NCI-H146 treated with DMSO at 0.1 percent for 48 hours (cell line): ENCODE data around the gene OAS1.

Experiments
- DNase-seq: peaks from one replicate; lab custom pipeline; 2025; ENCODE audit not compliant: unreplicated experiment; lab: John Stamatoyannopoulos, UW

Gene OAS1

DNA sequence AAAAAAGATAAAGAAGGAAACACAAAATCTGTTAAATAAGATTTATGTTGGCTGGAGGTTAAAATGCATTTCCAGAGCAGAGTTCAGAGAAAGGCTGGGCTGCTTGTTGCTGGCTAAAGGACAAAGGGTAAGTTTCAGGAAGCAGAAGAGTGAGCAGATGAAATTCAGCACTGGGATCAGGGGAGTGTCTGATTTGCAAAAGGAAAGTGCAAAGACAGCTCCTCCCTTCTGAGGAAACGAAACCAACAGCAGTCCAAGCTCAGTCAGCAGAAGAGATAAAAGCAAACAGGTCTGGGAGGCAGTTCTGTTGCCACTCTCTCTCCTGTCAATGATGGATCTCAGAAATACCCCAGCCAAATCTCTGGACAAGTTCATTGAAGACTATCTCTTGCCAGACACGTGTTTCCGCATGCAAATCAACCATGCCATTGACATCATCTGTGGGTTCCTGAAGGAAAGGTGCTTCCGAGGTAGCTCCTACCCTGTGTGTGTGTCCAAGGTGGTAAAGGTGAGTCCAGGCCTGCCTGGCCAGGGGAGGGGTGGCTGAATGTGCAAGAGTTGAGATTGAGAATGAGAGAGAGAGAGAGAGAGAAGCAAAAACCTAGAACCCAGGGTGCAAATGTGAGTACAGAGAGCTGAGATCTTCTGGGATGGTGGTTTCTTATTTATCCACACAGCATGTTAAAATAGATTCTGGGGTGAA, at the start of gene OAS1:
Gene OAS1 (plus strand): TSS at position 251 of the 703 bp plus-strand sequence. CDS start 78 bp downstream, at position 329.
- DNase-seq, result peak; percentile 33

DNA sequence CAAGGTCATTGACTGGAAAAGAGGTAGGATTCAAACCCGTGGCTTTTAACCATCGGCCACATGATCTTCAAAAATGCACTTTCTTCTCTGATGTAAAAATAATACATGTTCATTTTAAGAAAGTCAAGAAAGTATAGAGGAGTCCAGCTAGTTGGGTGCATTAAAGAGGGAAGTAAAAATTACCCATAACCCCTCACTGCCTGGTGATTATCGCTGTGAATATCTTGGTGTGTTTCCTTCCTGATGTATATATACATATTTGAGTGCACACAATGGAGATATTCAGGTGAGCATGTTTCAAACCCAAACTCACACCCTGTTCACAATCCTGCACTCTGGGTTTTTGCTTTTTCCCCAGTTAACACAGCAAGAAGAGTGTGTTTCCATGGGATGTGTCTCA, 47.5 kb upstream of the OAS1 start:
- no peak for DNase-seq

DNA sequence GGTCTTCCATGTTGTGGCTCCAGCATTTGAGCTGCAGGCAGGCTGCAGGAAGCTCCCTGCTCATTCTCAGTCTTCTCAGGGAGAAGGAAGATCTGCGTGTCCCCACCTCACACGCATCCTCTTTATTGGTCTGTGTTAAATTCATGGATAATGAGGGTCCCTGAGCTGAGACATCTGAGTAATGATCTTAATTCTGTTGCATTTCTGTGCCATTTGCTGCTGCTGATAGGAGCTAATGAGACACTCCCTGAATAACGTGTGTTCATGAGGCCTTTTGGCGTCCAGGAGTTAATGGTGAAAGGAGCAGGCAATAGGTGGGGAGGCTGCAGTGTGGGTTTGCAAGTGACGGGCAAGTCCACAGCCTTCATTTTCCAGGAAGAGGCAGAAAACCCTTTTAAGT, 46.6 kb upstream of the OAS1 start:
- no peak for DNase-seq

DNA sequence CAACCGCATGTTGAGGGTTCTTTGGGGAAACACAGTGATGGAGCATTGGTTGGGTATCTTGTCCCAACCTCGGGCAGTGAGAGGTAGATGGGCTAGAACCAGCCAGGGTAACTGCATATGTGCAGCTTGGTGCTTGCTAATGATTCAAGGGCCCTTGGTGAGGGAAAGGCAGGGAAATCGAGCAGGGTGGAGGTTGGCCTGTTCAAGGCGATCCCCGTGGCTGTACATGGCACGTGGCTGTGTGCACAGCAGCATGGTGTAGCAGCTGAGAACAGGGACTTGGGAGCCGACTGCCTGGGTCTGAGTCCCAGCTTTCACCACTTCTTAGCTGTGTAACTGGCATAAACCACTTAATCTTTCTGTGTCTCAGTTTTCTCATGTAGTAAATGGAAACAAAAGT, 45.5 kb upstream of the OAS1 start:
- DNase-seq, result no peak

DNA sequence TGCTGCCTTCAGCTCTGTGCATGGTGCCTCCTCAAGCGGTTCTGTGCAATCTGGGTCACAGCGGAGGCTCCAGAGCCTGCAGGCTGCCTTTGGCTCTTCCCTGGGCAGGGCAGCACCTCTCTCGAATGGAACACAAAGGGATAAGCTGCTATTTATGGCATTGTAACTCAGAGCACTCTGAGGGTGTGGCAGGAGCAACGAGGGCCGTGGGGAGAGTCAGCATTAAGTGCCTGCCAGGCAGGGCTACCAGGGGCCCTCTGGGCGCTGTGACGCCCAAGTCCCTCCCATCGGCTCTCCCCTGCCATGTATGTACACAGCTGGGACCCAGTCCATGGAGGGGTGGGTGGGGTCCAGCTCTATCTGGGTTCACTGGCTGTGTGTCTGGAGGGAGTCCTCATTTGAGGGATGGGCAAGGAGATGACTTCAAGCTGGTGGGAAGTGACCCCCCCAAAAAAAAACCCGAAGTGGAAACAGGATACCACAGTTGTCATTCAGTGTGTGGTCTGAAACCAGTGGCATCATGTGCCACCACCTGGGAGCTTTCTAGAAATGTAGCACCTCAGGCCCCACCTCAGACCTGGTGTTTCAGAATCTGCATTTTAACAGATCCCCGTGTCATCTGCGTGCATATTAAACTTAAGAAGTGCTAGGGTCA, 44.0 kb upstream of the OAS1 start:
- no peak for DNase-seq

DNA sequence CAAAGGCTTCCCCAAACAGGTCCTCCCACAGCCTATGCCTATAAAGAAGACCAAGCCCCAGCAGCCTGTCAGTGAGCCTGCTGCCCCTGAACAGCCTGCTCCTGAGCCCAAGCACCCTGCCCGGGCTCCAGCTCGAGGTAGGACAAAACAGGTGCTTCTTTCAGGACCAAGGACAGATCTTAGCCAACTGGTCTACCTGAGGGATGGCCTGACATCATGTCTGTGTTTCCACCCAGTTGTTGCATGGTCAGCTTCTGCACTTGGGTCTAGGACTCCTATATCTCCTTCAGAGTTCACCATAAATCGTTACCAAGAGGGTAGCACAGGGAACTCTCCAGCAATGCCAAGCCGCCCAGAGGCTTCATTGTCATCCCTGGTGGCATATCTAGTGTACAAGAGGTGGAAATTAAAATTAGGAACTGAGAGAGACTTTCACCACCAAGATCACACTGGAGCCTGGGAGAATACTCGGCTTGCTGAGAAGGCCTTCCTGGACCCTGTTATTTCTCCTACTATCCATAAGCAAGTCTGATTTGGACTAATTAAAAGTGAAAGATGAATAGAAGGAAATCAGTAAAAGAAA, 38.2 kb upstream of the OAS1 start:
- DNase-seq, result no peak

DNA sequence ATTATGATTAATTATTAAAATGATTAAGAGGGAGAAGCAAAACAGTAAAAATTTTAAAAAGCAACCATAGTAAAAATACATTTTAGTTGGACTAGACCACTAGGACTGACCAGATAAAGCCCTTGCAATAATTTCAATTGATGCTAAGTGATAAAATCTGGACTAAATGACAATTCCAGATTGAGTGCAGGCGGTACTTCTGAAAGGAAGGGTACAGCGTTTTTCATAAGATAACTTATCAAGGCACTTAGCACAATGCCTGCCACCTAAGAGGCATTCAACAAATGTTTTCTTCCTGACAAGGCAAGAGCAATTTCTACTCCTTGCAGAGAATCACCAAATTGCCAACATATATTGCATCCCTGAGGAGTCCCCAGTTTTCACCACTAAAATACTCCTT, 37.7 kb upstream of the OAS1 start:
- no peak for DNase-seq

DNA sequence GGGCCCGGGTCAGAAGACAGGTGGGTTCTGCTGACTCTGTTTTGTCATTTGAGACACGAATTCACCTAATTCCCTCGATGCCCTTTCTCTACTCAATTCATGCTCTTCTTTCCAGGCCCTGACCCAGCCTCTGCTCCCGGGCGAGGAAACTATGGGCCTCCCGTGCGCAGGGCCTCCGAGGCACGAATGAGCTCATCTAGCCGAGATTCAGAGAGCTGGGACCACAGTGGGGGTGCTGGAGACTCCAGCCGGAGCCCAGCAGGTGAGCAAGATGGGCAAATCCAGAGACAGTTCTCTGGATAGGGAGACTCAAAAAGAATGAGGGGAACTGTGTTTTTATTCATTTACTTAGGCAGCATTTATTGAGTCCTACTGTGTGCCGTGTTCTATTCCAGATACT, 37.0 kb upstream of the OAS1 start:
- DNase-seq, result no peak

DNA sequence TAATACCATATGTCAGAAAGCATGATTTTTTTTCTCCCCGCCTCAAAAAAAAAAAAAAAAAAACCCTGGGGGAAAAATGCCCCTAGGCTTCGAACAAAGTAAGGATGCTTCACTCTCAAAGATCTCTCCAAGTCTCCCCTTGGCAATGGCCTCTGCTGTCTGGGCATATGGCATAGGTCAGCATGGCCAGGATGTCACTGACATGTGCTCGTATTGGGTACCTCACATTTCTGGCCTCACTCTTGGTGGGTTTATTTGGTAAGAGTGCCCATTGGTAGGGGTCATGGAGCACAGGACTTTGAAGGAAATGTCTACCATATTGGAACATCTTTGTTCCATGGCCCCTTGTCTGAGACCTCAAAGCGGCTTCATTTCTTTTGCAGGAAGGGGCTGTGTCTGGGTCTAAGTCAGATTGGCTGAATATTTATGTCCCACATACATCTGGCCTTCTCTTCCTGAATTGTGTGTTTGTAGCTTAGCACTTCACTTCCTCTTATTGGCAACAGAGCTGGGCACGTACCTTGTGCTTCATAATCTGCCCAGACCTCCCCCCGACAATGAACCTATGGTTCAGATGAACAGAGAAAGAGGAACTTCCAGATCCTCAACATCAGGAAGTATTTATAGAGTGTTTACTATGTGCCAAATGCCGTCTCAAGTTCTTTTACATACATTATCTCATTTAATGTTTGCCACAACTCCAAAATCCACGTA, 36.3 kb upstream of the OAS1 start:
- no peak for DNase-seq

DNA sequence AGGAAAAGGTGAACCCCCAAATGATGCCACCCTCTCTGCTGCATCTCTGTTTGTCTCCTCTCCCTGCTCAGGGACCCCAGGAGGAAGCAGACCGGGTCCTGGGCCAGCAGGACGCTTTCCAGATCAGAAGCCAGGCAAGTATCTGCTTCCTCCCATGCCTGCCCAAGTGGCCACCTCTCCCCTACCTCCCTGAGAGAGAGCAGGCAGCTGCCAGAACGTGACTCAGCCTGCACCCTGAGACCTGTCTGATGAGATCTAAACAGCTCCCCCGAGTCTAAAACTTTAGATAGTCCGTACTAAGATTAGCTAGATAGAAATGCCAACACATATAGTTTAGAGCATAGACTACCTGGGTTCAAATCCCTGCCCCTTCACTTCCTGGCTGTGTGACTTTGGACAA, 31.2 kb upstream of the OAS1 start:
- no peak for DNase-seq

DNA sequence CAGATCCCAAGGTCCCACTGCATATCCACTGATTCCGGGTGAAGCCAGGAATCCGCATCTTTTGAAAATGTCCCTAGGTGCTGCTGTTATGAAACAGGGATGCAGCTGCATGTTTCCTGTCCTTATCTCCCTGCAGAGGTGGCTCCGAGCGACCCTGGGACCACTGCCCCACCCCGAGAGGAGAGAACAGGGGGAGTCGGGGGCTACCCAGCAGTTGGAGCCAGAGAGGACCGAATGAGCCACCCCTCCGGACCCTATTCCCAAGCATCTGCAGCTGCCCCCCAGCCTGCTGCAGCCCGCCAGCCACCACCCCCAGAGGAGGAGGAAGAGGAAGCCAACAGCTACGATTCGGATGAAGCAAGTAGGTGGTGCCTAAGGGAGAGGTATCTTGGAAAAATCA, 30.3 kb upstream of the OAS1 start:
- DNase-seq, result no peak

DNA sequence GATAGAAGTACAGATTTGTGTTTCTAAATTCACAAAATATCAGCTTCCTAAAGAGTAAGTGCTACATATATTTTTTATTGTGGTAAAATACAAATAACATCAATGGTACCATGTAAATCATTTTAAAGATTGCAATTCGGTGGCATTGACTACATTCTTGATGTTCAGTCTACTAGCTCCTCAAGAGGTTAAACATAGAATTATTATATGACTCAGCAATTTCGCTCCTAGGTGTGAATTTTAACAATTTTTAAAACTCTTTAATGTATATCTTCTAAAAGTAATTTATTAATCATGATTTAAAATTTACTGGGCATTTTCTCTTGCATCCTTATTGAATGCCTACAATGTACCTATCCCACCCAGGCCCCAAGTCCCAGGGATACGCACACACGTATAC, 29.8 kb upstream of the OAS1 start:
- DNase-seq, result no peak

DNA sequence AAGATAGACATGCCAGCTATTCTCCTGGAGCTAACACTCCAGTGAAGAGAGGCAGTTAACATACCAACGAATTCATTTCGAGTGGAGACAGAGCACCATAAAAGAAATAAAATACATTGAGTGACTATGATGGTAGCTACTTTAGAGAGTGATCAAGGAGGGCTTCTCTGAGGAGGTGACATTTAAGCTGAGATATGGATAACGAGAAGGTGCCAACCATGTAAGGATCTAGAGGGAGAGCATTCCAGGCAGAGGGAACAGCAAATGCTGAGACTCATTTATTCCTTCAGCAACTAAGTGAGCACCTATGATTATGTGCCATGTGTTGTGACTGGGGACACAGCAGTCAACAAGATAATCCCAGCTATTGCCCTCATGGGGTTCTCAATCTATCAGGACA, 28.3 kb upstream of the OAS1 start:
- no peak for DNase-seq

DNA sequence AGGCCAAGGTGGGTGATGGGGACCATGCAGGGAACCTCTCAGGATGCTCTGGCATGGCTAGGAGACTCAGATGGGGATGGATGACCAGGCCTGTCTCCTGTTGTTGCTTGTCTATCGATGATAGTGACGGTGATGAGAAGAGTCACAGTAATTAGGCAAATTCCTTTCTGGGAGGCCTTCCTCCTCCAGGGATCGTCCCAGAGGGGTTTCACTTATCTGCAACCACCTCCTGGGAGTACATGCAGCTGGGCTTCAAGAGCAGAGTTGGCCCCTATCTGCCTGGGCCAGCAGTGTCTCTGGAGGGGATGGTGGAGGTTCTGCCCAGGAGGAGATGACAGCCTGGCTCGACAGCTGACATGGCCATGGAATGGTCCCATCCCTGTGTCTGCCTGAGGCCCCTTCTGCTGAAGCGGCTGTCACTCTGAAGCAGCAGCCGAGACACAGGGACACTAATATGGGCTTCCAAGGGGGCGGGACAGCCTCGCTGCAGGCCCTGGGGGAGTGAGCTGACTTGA, 27.5 kb upstream of the OAS1 start:
- no peak for DNase-seq

DNA sequence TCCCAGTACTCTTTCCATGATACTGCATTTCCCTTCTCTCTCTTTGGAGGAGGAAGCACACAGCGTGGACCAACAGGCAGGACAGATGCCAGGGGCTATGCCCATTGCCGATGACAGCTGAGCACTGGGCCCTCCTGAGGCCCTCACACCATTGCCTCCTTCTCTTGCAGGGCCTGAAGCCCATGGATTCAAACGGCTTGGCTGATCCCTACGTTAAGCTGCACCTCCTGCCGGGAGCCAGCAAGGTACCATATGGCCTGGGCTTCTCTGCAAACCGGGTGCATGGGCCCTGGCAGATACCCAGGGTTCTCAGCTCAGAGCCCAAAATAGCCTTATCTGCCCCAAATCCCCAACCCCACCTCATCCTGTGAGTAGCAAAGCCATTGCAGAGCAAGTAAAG, 25.2 kb upstream of the OAS1 start:
- no peak for DNase-seq

DNA sequence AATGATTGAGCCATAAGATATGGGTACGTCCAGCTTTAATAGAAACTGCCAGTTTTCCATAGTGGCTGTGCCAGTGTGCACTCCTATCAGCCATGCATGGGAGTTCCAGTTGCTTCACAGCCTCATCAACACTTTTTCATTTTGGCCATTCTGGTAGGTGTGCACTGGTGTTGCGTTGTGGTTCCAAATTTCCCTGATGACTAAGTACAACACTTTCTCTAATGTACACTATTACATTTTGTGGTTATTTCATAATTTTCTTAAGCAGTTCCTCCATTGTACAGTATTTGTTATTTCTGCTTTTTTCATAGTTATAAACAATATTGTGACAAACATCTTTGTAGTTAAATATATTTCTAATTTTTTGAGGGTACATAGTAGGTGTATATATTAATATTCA, 21.5 kb upstream of the OAS1 start:
- DNase-seq, result no peak

DNA sequence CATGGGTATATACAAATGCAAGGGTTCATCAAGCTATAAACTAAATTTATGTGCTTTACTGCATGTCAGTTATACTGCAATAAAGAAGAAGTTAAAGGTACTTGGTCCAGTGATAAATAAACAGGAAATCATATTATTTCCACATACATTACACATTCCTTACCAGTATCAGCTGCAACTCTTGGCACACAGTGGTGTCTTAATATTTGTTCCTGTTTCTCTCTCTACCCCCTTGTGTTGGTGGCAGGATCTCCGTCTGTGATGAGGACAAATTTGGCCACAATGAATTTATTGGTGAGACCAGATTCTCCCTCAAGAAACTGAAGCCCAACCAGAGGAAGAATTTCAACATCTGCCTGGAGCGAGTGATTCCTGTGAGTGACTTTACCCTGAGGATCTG, 19.2 kb upstream of the OAS1 start:
- DNase-seq, result no peak

DNA sequence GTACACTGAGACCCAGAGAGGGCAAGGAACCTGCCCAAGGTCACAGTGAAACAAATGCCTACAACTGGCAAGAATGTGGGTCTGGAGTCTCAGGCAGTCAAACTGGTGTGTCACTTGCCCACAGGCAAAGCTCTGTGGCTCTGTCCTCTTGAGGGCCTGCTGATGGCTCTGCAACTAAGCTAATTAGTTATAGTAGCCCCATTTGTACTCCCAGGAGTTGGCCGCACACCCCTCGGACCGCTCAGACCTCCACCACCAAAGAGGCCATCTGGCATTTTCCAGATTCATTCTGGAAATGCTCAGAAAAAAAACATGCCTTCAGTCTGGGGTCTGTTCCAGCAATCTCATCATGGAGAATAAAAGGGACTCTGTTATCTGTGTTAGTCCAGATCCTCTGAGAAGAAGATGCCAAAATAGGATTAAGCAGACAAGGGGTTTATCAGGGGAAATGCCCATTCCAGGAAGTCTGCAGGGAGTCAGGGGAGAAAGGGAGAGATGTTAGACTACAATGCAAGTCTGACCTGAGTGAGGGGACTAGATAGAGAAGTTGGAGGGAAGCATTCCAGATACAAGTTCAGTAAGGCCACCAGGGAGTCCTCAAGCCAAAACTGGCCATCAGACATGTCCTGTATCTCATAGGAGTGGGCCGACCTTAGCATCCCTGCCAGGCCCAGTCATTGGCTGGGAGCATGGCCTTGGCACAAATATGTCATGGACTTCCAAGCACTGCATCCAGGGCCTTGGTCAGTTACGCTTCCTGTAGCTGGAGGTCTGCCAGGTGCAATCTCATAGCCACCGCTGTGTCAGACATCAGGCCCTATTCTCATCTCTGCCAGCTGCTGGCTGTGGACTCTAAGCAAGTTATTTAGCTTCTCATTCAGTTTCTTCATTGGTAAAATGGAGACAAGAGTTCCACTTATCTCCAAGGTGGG, 15.4 kb upstream of the OAS1 start:
- DNase-seq, result peak; percentile 36

DNA sequence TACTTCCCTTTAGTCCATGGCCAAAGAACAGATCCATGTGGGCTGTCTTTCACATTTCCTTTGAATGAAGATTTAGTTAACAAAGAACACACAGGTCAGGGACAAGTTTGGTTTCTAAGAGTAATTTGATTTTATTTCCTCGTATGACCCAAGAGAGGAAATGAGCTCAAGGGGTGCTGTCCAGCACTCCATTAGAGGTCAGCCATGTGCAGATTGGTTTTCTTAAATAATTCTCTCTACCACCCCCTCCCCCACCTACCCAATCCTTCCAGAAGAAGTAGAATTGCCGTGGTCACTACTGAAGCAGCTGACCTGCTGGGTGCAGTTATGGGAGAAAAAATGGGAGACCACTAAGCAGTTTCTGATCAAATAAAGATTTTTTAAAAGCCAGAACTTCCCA, 13.9 kb upstream of the OAS1 start:
- no peak for DNase-seq

DNA sequence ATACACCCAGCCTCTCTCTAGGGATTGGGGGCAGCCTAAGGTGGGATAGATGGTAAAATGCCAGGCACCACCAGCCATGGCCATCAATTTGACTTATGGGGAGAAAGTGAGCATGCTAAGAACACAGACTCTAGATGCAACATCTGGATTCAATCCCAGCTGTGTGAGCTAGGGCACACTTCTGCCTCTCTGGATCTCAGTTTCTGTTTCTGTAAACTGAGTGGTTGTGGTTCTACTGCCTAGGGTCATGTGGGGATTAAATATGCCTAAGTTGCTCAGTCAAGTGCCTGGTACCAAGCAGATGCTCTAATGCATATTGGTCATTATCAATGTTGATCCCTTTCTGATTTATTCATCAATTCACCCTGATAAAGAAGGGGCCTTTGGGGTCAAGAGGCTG, 12.6 kb upstream of the OAS1 start:
- DNase-seq, result no peak

DNA sequence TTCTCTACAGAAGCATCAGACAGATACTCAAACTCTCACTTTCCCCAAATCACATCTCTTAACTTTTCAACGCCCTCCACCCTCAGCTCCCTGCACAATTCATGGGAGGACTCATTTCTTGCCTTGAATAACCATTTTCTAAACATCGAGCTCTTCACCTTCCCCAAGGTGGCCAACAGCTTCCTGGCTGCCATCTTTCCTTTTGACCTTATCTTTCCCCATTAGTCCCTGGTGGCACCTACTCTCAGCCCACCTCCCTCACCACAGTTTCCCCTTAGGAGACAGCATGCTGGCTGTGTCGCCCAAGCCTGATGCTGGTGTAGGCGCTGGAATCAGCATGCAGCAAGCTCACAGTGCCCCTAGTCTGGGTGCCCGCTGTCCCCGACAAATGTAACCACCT, 8.4 kb upstream of the OAS1 start:
- no peak for DNase-seq
